ENCODE results near the gene HIVEP3.
A peak's percentile ranks its signal among the peaks of the same experiment; 100 is the strongest.

HIVEP3 gene

GRCh38 chr1:41741244-41741643, 177.5 kb downstream of the HIVEP3 start:
- no peak overlapping the region for H3K4me3 ChIP-seq (ENCODE audit: low read depth, low read length)
- no peak for TF ChIP-seq MYC (IDR thresholded peaks at IDR 0.05; ENCODE audit: low read depth, low read length)
- no peak for TF ChIP-seq CTCF (IDR thresholded peaks at IDR 0.05; ENCODE audit: low read depth, low read length)
- no peak for TF ChIP-seq MAX (IDR thresholded peaks at IDR 0.05; ENCODE audit: low read depth, low read length)
- TF ChIP-seq POLR2A (IDR thresholded peaks at IDR 0.05; ENCODE audit: extremely low read depth, insufficient read length) = no peak
- DNase-seq (ENCODE audit: low read depth) = peak; percentile 42

GRCh38 chr1:41740630-41741239, 178.0 kb downstream of the HIVEP3 start:
- no peak overlapping the region for H3K4me3 ChIP-seq (ENCODE audit: low read depth, low read length)
- DNase-seq (ENCODE audit: low read depth) = peak; percentile 71
- peak; percentile 83; the same call in 1 of the 2 replicates for TF ChIP-seq MAX (IDR thresholded peaks at IDR 0.05; ENCODE audit: low read depth, low read length)
- TF ChIP-seq CTCF (IDR thresholded peaks at IDR 0.05; ENCODE audit: low read depth, low read length) = no peak
- TF ChIP-seq MYC (IDR thresholded peaks at IDR 0.05; ENCODE audit: low read depth, low read length) = peak; percentile 53; the same call in 1 of the 2 replicates

GRCh38 chr1:41740058-41740457, 178.7 kb downstream of the HIVEP3 start:
- DNase-seq (ENCODE audit: low read depth) = no peak
- TF ChIP-seq POLR2A (IDR thresholded peaks at IDR 0.05; ENCODE audit: extremely low read depth, insufficient read length) = no peak
- no peak for TF ChIP-seq MAX (IDR thresholded peaks at IDR 0.05; ENCODE audit: low read depth, low read length)
- TF ChIP-seq MYC (IDR thresholded peaks at IDR 0.05; ENCODE audit: low read depth, low read length) = no peak
- no peak for TF ChIP-seq CTCF (IDR thresholded peaks at IDR 0.05; ENCODE audit: low read depth, low read length)
- H3K4me3 ChIP-seq (ENCODE audit: low read depth, low read length) = no peak overlapping the region

- DNase-seq (ENCODE audit: low read depth) = peak; percentile 98
- TF ChIP-seq CTCF (IDR thresholded peaks at IDR 0.05; ENCODE audit: low read depth, low read length) = no peak
- TF ChIP-seq MAX (IDR thresholded peaks at IDR 0.05; ENCODE audit: low read depth, low read length) = peak; percentile 96
- peak; percentile 55 for TF ChIP-seq POLR2A (IDR thresholded peaks at IDR 0.05; ENCODE audit: extremely low read depth, insufficient read length)
- peak; percentile 94 for TF ChIP-seq MYC (IDR thresholded peaks at IDR 0.05; ENCODE audit: low read depth, low read length)
- peak overlapping the region; percentile 63 for H3K4me3 ChIP-seq (ENCODE audit: low read depth, low read length)
Measured at GRCh38 chr1:41739061-41739955, 179.4 kb downstream of the HIVEP3 start.

GRCh38 chr1:41738475-41738874, 180.2 kb downstream of the HIVEP3 start:
- TF ChIP-seq CTCF (IDR thresholded peaks at IDR 0.05; ENCODE audit: low read depth, low read length) = no peak
- TF ChIP-seq POLR2A (IDR thresholded peaks at IDR 0.05; ENCODE audit: extremely low read depth, insufficient read length) = no peak
- TF ChIP-seq MYC (IDR thresholded peaks at IDR 0.05; ENCODE audit: low read depth, low read length) = no peak
- no peak for TF ChIP-seq MAX (IDR thresholded peaks at IDR 0.05; ENCODE audit: low read depth, low read length)
- DNase-seq (ENCODE audit: low read depth) = peak; percentile 51
- peak overlapping the region; percentile 63 for H3K4me3 ChIP-seq (ENCODE audit: low read depth, low read length)
